Measurements from ENCODE around the gene TMEM26.

GRCh38 chr10:61500460-61500859 lies 47.3 kb upstream of the TMEM26 start:
- TF ChIP-seq CTCF (IDR thresholded peaks at IDR 0.05; ENCODE audit: control extremely low read depth in 1 of 3, insufficient read depth in 1 of 3, low read depth in 1 of 3, low read length in 3 of 3) (no peak), BACH1 (IDR thresholded peaks at IDR 0.05; ENCODE audit: low read length) (no peak), EP300 (IDR thresholded peaks at IDR 0.05; ENCODE audit: borderline replicate concordance in 1 of 2, low read depth in 2 of 2, low read length in 2 of 2) (no peak), USF2 (IDR thresholded peaks at IDR 0.05; ENCODE audit: low read length) (no peak), RAD21 (IDR thresholded peaks at IDR 0.05 in 1 of 2, conservative IDR thresholded peaks at IDR 0.05 in 1 of 2; ENCODE audit: low read depth in 2 of 2, low read length in 2 of 2) (no peak), GTF2F1 (IDR thresholded peaks at IDR 0.05; ENCODE audit: borderline replicate concordance, low read depth, low read length) (no peak), SRF (IDR thresholded peaks at IDR 0.05; ENCODE audit: low read depth, low read length) (no peak), PHF8 (conservative IDR thresholded peaks at IDR 0.05; ENCODE audit: low read depth, low read length) (no peak), POLR2AphosphoS5 (IDR thresholded peaks at IDR 0.05; ENCODE audit: low read depth, low read length) (no peak), EZH2 (IDR thresholded peaks at IDR 0.05; ENCODE audit: low read depth, low read length, severe bottlenecking) (no peak), SUZ12 (IDR thresholded peaks at IDR 0.05; ENCODE audit: low read length) (no peak), YY1 (IDR thresholded peaks at IDR 0.05; ENCODE audit: low read depth, low read length) (no peak)
